Natural killer cell (primary cell): ENCODE data around the gene FBN1. TPM values are rescaled to one million over a fixed set of nuclear protein-coding genes. Genes with fewer than 3 reads are reported as not detected.

Experiments
- ATAC-seq, 3 donors: fragments of 150-1000 bp in 2 of 3; fragments of 200-7000 bp in 1 of 3; cut with Tn5 transposase; 1 replicate in 1 of 3; 2 replicates in 2 of 3; pipeline ENCODE4 v1.10.0; 2021; ENCODE audit warnings: mild to moderate bottlenecking in 2 of 3, moderate library complexity in 2 of 3
- DNase-seq, 2 donors: peaks; one replicate each; pipeline versions ENCODE4 v3.0.0 to v3.0.0-alpha.2; 2013 to 2021; ENCODE audit warnings: mixed read lengths in 1 of 2
- H3K27ac ChIP-seq: one replicate; pipeline ENCODE4 v1.5.1; 2013; ENCODE audit warnings: mild to moderate bottlenecking, low read length
- H3K27me3 ChIP-seq: one replicate; pipeline ENCODE4 v1.6.1; 2013; ENCODE audit warnings: low read length; ENCODE audit not compliant: control insufficient read depth, insufficient read depth
- H3K36me3 ChIP-seq: one replicate; pipeline ENCODE4 v1.6.1; 2013; ENCODE audit warnings: low read length; ENCODE audit not compliant: control insufficient read depth, insufficient read depth
- H3K4me1 ChIP-seq: one replicate; pipeline ENCODE4 v1.6.1; 2013; ENCODE audit warnings: low read length; ENCODE audit not compliant: control insufficient read depth, insufficient read depth
- H3K4me3 ChIP-seq: one replicate; pipeline ENCODE4 v1.5.1; 2013; ENCODE audit warnings: low read length
- H3K9me3 ChIP-seq: one replicate; pipeline ENCODE4 v1.6.1; 2013; ENCODE audit warnings: low read length; ENCODE audit not compliant: control insufficient read depth, insufficient read depth
- H3K27ac Mint-ChIP-seq, 2 donors: one replicate each; pipeline ENCODE4 v1.8.0; 2022; ENCODE audit warnings: mild to moderate bottlenecking in 2 of 2, mixed read lengths in 2 of 2, moderate library complexity in 1 of 2
- H3K27me3 Mint-ChIP-seq, 2 donors: one replicate each; pipeline ENCODE4 v1.8.0; 2022; ENCODE audit warnings: low read depth in 2 of 2, mixed read lengths in 2 of 2
- H3K36me3 Mint-ChIP-seq: one replicate; pipeline ENCODE4 v1.8.0; 2022; ENCODE audit warnings: mixed read lengths
- H3K4me1 Mint-ChIP-seq, 2 donors: one replicate each; pipeline ENCODE4 v1.8.0; 2022; ENCODE audit warnings: mixed read lengths in 2 of 2
- H3K4me3 Mint-ChIP-seq: one replicate; pipeline ENCODE4 v1.8.0; 2022; ENCODE audit warnings: mild to moderate bottlenecking, moderate library complexity, mixed read lengths
- H3K9me3 Mint-ChIP-seq, 2 donors: one replicate each; pipeline ENCODE4 v1.8.0; 2022; ENCODE audit warnings: mixed read lengths in 2 of 2
- WGBS: methylation state at CpG from one replicate; pipeline ENCODE4 v1.1.7; 2013; ENCODE audit warnings: missing lambda C conversion rate; ENCODE audit not compliant: insufficient coverage; 5-methylcytosine and 5-hydroxymethylcytosine counted together
- intact Hi-C: fragments of 100-400 bp; cut with micrococcal nuclease; formaldehyde crosslinking; loops from one replicate; pipeline ENCODE4 v1.14.2; 2022
- total RNA-seq, 4 donors: library from RNA; stranded (reverse); fragments of 120-200 nt in 1 of 4; gene quantifications; one replicate each; pipeline versions ENCODE4 v1.2.3 to v1.2.4, GENCODE V29; 2013 to 2022
- TF ChIP-seq, protein P1 (sequence below): fragments of 200-600 bp; IDR thresholded peaks from one replicate; pipeline ENCODE4 v1.8.0; 2022; ENCODE audit warnings: antibody characterized with exemption

The FBN1 gene
- total RNA-seq, 3 donors from 2014 or later (not counting 1 experiment from before 2014, with no cell fraction given), result 0.33 to 0.54 (median 0.33) TPM

DNA sequence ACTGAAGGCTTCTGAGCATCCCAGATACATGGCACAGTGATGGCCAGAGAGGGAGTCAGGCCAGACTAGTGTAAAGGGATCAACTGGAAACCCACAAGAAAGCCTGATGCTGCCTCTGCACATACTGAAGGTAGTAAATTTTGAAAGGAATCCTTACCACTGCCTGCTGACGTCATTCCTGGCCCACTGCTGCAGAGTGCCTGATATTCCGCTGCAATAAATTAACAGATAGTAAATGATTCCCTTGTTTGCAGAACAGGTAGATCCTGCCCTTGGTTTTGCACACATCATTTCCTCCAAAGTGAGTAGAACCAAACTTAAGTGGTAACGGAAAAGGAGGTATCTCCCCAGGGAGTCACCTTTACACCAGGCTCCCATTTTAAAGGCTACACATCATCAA lies 146.7 kb downstream of the FBN1 start:
- H3K4me3 ChIP-seq, result no peak overlapping the region
- Mint-ChIP-seq H3K36me3 (no peaks in the 10 kb centered on the region), H3K27ac (no peak overlapping the region), H3K4me1 (no peaks in the 10 kb centered on the region), H3K27me3 (no peaks in the 10 kb centered on the region), H3K9me3 (no peaks in the 10 kb centered on the region), H3K4me3 (no peak overlapping the region)
- intact Hi-C loops, result no loop called here
- H3K9me3 ChIP-seq, result no peaks in the 10 kb centered on the region
- DNase-seq (no peak), ATAC-seq (no peak)
- TF ChIP-seq, protein P1, sequence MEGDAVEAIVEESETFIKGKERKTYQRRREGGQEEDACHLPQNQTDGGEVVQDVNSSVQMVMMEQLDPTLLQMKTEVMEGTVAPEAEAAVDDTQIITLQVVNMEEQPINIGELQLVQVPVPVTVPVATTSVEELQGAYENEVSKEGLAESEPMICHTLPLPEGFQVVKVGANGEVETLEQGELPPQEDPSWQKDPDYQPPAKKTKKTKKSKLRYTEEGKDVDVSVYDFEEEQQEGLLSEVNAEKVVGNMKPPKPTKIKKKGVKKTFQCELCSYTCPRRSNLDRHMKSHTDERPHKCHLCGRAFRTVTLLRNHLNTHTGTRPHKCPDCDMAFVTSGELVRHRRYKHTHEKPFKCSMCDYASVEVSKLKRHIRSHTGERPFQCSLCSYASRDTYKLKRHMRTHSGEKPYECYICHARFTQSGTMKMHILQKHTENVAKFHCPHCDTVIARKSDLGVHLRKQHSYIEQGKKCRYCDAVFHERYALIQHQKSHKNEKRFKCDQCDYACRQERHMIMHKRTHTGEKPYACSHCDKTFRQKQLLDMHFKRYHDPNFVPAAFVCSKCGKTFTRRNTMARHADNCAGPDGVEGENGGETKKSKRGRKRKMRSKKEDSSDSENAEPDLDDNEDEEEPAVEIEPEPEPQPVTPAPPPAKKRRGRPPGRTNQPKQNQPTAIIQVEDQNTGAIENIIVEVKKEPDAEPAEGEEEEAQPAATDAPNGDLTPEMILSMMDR, result no peak
- no peaks in the 10 kb centered on the region for H3K27me3 ChIP-seq
- WGBS, result 92% methylated on average over 3 of the region's 3 CpGs
- H3K36me3 ChIP-seq, result no peaks in the 10 kb centered on the region
- H3K4me1 ChIP-seq, result no peaks in the 10 kb centered on the region
- H3K27ac ChIP-seq, result no peak overlapping the region

- DNase-seq (no peak), ATAC-seq (no peak)
- H3K4me1 ChIP-seq, result no peaks in the 10 kb centered on the region
- no peaks in the 10 kb centered on the region for H3K36me3 ChIP-seq
- H3K27ac ChIP-seq, result no peak overlapping the region
- H3K27ac Mint-ChIP-seq, result no peak overlapping the region
- WGBS, result 54% methylated on average over 2 of the region's 2 CpGs
- no peaks in the 10 kb centered on the region for H3K27me3 ChIP-seq
- H3K27me3 Mint-ChIP-seq, result no peaks in the 10 kb centered on the region
- H3K9me3 Mint-ChIP-seq, result no peaks in the 10 kb centered on the region
- H3K4me3 ChIP-seq, result no peak overlapping the region
- no peaks in the 10 kb centered on the region for H3K4me1 Mint-ChIP-seq
- H3K9me3 ChIP-seq, result no peaks in the 10 kb centered on the region
- no peaks in the 10 kb centered on the region for H3K36me3 Mint-ChIP-seq
- TF ChIP-seq, protein P1, result no peak
- intact Hi-C loops, result no loop called here
- no peak overlapping the region for H3K4me3 Mint-ChIP-seq
Measured at GRCh38 chr15:48494631-48495030, 150.9 kb downstream of the FBN1 start.

DNA sequence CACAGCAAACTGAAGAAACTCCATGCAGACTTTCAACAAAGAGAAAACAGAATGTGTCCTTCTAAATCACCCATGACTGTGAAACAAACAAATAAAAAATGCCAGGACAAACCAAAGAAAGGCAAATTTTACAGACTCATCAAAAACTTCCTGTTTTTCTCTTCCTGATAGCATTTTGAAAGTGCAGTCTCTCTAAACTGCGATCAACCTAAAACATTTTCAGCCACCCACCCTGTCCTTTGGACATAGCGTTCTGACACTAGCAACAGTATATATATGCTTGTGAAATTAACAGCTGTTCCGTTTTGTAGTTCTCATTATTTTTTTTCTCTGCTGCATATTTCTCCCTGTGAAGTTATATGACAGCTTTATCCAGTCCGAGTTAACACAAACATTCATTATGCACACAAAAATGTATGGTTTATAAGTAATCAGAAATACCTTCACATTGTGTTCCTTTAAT lies 151.7 kb downstream of the FBN1 start:
- Mint-ChIP-seq H3K27me3 (no peaks in the 10 kb centered on the region), H3K4me1 (no peaks in the 10 kb centered on the region), H3K9me3 (no peaks in the 10 kb centered on the region), H3K4me3 (no peak overlapping the region), H3K36me3 (no peaks in the 10 kb centered on the region), H3K27ac (no peak overlapping the region)
- H3K27ac ChIP-seq, result no peak overlapping the region
- H3K4me1 ChIP-seq, result no peaks in the 10 kb centered on the region
- H3K27me3 ChIP-seq, result no peaks in the 10 kb centered on the region
- TF ChIP-seq, protein P1, result no peak
- no peak for ATAC-seq
- no peaks in the 10 kb centered on the region for H3K9me3 ChIP-seq
- WGBS, result 70% methylated on average over 3 of the region's 4 CpGs
- H3K4me3 ChIP-seq, result no peak overlapping the region
- DNase-seq, result no peak
- intact Hi-C loops, result no loop called here
- no peaks in the 10 kb centered on the region for H3K36me3 ChIP-seq

DNA sequence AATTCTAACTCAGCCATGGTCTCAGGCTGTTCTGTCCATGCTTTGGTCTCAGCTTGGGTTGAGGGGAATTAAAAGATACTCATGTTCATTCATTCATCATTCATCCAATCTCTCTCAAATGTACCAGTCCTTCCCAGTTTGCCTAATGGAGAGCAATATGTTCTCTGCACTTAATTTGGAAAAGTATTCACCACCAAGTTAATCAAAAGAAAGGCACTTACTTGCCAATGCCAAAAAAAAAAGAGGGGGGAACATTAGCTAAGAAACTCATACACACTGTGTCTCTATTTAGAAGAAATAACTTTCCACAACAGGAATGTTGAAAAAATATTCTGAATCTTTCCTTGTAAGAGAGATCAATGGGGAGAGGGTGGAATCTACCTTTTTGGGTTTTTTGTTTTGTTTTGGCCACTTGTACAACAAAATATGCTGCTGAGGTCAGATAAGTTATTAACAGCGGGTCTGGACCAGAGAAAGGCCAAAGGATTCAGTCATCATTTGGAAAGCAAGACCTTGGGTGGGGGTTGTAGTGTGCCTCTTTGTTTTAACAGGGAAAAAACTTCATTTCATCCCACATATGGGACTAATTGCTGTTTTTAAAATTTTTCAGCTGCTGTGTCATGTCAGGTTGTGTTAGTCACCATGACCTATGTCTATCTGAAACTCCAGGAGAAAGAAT lies 152.3 kb downstream of the FBN1 start:
- H3K27ac ChIP-seq, result no peak overlapping the region
- H3K4me3 Mint-ChIP-seq, result no peak overlapping the region
- 100% methylated on average over 1 of the region's 1 CpG for WGBS

More for the DNA sequence above, 152.3 kb downstream of the FBN1 start:
- H3K4me1 ChIP-seq, result no peaks in the 10 kb centered on the region
- H3K4me3 ChIP-seq, result no peak overlapping the region
- no peak for ATAC-seq
- no peaks in the 10 kb centered on the region for H3K27me3 ChIP-seq
- H3K27me3 Mint-ChIP-seq, result no peaks in the 10 kb centered on the region
- TF ChIP-seq, protein P1, result no peak
- H3K36me3 Mint-ChIP-seq, result no peaks in the 10 kb centered on the region
- no peak overlapping the region for H3K27ac Mint-ChIP-seq
- no peaks in the 10 kb centered on the region for H3K4me1 Mint-ChIP-seq
- H3K9me3 Mint-ChIP-seq, result no peaks in the 10 kb centered on the region
- no peak for DNase-seq
- intact Hi-C loops, result no loop called here
- H3K36me3 ChIP-seq, result no peaks in the 10 kb centered on the region
- H3K9me3 ChIP-seq, result no peaks in the 10 kb centered on the region
